Activated T-cell treated with anti-CD3 and anti-CD28 coated beads for 1 hour (primary cell): ENCODE data around the gene MEF2C.

Experiments
- DNase-seq: peaks from one replicate; pipeline ENCODE4 v3.0.0-alpha.2; 2020; ENCODE audit warnings: low read depth

Gene MEF2C

GRCh38 chr5:88672644-88673252 is 210.2 kb downstream of the MEF2C start:
- no peak for DNase-seq

- no peak for DNase-seq
Measured at GRCh38 chr5:88671505-88672499, 211.2 kb downstream of the MEF2C start.

GRCh38 chr5:88671106-88671504 is 211.9 kb downstream of the MEF2C start:
- DNase-seq: no peak

GRCh38 chr5:88670461-88670860 is 212.5 kb downstream of the MEF2C start:
- DNase-seq: no peak

- no peak for DNase-seq
Measured at GRCh38 chr5:88669371-88670050, 213.5 kb downstream of the MEF2C start.

GRCh38 chr5:88667496-88668201 is 215.3 kb downstream of the MEF2C start:
- no peak for DNase-seq
